ENCODE results near the gene CNTN4.
"Not testable (repeated sequence)": the region's sequence is repeated elsewhere in the genome, so short reads cannot be mapped to it uniquely, and the experiment has no call there.

CNTN4 gene

DNA sequence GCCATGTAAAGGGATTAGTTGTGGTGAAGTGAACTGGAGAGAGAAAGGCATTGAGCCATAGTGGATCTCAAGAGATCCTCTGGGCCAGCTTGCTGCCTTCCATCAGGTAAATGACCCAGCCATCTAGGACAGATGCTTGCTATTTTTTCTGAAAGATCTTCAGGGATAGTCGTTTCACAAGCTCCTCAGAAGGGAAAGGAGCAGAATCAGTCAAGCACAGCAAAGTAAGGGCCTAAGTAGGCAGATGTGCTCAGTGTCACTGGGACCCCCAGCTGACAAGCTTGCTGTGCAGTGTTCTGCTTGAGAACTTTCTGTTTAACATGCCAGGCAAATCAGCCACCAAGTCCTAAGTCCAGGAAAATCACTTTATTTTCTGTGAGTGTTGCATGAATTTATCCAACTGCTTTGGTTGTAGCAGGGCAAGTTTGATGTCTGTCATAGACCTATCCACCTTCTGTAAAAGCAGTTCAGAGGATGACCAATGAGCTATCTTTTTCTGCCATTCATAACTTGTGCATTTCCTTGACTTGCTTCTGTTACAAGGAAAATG lies 691.7 kb downstream of the CNTN4 start:
- no peak for DNase-seq (ENCODE audit: low read depth in 2 of 2)

DNA sequence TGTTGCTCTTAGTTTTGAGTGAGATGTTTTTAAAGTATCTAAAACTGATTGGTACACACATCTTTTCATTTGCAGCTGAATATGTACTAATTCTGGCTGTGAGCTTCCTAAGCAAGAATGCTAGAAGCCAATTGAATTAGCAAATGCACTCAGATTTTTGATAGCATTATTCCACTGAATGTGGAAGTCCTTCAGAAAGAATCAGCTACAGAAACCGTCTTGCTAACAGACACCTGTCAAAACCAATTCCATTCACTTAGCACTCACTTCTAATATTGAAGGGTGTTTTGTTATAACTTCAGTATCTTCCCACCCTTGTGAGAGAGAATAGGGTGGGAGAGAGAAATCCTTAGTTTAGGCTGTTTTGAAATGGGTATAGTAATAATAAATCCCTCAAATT lies 693.8 kb downstream of the CNTN4 start:
- DNase-seq (ENCODE audit: low read depth in 2 of 2), result no peak

DNA sequence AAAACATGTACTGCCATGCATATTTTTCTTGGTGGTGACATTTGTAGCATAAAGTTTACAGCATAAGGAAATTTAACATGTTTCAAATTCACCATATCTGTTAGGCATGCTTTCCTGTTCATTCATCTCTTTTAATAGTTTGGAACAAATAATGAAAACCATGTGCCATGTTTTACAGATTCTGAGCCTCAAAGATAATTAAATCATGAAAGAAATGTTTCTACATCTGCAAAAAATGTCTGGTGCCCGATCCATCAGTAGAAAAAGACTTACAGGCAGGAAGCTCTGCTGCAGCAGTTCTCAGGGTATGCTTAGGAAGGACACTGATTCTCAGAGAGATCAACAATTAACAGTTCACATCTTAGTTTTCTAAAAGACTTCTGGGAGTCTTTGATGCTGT lies 695.3 kb downstream of the CNTN4 start:
- DNase-seq (ENCODE audit: low read depth in 2 of 2), result no peak

DNA sequence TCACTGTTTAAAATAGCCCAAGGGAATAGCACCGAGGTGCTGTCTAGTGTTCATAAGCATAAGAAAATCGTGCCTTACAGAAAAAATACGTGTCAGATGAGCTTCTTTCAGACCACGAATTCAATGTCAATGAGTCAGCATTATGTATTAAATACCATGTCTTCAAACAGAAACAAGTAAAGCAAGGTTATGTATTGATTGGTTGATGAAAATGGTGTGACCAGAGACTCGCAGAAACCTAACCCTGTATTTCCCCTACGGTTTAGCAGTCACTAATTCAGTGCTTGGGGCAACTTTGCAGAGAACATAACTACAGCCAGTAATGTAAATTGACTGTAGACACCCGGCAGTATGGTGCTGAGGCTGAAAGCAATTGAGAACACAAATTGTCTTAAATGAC lies 703.8 kb downstream of the CNTN4 start:
- no peak for DNase-seq (ENCODE audit: low read depth in 2 of 2)

GRCh38 chr3:2807514-2807913 lies 708.8 kb downstream of the CNTN4 start:
- no peak for DNase-seq (ENCODE audit: low read depth in 2 of 2)

DNA sequence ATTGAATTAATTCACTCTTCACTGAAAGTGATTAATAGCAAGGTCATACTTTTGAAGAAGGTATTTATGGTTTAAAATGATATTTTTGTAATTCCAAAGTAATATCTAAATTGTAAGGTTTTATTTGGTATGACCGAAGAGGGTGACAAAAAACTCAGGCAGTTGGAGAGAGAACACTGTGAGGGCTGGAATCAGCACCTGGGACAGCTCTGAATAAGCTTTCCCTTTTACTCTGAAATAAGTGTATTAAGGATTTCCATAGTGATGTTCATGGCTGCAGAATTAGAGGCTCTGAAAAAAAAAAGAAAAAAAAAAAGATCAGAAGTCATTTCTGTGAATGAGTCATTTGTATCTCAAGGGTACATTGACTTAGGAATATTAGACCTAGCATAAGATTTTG lies 712.1 kb downstream of the CNTN4 start:
- DNase-seq (ENCODE audit: low read depth in 2 of 2), result no peak

DNA sequence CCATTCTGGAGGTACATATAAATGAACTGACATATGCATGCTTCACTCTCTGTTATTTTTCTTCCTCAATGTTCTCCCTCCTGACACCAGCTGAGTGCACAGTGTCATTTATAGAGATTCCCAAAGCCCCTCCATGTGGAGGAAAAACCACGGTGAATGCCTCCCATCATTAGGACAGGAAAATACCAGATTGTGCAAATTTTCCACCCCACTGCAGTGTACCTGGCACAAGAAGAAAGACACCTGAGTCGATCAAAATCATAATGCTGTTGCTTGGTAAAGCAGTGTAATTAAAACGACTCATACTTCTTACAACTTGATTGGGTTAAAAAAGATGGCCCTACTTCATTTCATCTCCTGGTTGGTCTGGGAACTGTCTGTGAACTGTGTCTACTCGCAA lies 720.9 kb downstream of the CNTN4 start:
- no peak for DNase-seq (ENCODE audit: low read depth in 2 of 2)

DNA sequence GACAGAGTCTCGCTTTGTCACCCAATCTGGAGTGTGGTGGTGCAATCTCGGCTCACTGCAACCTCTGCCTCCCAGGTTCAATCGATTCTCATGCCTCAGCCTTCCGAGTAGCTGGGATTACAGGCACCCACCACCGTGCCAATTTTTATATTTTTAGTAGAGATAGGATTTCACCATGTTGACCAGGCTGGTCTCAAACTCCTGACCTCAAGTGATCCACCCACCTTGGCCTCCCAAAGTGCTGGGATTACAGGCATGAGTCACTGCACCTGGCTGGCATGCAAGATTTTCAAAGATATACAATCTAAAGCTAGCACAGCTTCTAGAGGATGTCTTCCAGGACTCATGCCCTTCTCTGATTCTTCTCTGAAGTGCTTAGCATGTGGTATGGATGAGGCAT lies 722.3 kb downstream of the CNTN4 start:
- not testable (repeated sequence) for DNase-seq (ENCODE audit: low read depth in 2 of 2)

DNA sequence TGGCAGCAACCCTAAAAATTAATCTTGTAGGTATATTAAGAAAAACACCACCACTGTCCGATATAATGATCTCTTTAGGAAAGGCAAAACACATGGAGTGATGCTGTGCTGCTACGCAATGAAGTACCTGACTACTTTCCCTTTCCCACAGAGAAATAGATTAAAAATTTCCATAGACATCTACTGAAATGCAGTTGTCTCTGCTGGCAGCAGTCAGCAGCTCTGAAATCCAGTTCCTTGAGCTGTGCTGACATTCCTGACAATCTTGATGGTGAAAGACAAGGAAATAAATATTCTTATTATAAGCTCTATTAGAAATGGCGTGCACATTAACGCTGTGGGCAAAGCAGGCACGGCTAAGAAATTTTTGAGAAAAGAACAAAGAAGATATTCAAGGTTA lies 723.9 kb downstream of the CNTN4 start:
- DNase-seq (ENCODE audit: low read depth in 2 of 2), result no peak

GRCh38 chr3:2823031-2823430 lies 724.4 kb downstream of the CNTN4 start:
- DNase-seq (ENCODE audit: low read depth in 2 of 2), result no peak

DNA sequence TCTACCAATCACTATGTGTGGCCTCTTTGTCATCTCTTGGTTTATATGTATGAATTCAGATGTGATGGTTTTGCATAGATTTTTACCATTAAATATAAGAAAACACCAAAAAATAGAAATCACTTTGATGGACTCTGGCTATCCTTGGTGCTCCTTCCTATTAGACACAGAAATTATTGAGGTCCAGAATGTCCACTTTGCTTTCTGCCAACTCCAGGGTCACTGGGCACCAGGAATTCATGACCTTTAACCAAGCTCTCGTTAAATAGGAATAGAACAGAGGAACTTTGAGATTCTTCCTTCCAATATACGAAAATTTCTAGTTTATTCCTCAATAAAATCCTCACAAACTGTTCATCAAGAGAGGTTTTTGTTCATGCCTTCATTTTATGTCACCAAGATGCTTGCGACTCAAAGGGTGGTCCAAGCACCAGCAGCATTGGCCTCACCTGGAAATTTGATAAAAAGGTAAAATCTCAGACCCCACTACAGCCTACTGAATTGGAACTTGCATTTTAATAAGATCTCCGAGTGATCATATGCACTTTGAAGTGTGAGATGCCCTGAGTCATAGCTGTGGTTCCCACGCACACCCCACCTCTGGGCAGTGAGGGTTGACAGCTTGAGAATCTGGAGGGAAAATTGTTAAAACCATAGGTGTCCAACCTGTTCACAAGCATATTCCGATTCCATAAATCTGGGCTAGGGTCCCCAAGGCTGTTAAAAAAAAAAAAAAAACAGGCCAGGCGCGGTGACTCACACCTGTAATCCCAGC lies 725.0 kb downstream of the CNTN4 start:
- DNase-seq (ENCODE audit: low read depth in 2 of 2), result no peak

DNA sequence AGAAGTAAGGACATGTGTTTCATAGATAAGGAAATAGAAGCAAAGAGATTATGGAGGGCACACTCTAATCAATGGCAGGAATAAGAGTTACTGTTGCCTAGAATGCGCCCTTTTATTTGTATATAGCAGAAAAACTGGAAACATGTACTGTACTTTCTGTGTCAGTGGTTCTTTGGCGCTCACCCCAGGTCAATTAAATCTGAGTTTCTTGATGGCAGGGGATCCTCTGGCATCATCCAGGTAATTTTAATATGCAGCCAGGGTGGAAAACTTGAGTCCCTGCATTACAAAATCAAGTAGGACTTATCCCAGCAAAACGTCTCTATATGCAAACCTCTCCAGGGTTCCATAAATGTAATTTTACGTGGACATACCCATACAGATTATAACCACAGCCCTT lies 727.4 kb downstream of the CNTN4 start:
- no peak for DNase-seq (ENCODE audit: low read depth in 2 of 2)

DNA sequence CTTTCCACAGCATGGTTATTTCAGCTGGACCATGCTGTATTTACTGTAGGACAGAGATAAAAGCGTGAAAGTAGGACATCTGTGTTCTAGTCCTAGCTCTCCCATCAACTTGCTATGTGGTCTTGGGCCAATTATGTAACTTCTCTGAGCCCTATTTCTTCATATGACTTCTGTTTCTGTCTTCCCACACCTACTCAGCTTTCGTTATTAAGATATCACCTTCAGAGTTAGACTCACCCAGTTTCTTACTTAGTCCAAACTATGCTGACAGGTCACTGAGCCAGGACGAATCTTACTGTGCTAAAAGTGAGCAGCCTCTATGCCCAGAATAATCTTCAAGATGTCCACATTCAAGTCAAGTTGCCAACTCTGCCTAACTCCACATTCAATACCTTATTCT lies 727.8 kb downstream of the CNTN4 start:
- no peak for DNase-seq (ENCODE audit: low read depth in 2 of 2)

GRCh38 chr3:2837239-2837638 lies 738.6 kb downstream of the CNTN4 start:
- no peak for DNase-seq (ENCODE audit: low read depth in 2 of 2)

DNA sequence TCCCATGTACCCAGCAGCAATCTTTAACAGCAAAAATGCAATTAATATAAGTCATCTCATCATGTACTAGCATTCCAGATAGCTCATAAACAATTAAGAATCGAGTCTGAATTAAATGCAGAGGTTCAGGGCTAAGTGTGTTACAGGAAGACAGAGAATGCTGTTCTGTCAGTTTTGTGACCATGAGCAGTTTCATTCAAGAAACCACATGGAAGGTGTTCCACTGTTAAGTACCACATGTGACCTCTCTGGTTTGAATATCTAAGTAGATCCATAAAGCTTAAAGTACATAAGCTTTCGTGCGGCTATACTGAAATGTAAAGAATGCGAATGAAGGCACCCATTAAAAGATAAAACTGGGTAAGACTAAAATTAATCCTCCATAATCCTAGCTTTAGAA lies 739.2 kb downstream of the CNTN4 start:
- no peak for DNase-seq (ENCODE audit: low read depth in 2 of 2)

DNA sequence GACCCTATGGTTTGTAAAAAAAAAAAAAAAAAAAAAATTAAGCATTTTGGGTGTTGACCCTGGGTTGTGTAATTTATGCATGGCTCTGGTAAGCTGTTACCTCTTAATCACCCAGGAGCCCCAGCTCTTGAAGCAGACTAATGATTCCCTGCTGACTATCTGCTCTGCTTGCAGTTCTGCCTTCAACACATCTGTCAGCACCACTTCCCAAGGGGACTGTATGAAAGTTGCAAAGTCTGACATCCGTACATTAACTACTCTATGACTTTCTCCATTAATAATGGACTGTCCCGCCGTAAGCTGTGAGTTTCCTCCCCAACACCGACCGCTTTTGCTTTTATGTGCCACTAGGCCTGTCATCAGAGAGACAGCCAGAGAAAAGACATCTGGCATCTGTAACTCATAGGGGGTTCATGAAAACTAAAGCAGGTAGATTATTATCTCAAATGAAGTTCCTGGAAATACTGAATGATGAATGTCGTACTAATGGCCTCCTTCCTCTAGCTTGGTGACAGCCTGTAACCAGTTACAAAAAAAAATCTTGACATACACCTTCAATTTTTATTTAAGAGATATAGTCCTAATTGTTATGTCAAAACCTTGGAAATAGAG lies 740.0 kb downstream of the CNTN4 start:
- no peak for DNase-seq (ENCODE audit: low read depth in 2 of 2)

- DNase-seq (ENCODE audit: low read depth in 2 of 2), result no peak
Observed at GRCh38 chr3:2839876-2840275, 741.2 kb downstream of the CNTN4 start.

DNA sequence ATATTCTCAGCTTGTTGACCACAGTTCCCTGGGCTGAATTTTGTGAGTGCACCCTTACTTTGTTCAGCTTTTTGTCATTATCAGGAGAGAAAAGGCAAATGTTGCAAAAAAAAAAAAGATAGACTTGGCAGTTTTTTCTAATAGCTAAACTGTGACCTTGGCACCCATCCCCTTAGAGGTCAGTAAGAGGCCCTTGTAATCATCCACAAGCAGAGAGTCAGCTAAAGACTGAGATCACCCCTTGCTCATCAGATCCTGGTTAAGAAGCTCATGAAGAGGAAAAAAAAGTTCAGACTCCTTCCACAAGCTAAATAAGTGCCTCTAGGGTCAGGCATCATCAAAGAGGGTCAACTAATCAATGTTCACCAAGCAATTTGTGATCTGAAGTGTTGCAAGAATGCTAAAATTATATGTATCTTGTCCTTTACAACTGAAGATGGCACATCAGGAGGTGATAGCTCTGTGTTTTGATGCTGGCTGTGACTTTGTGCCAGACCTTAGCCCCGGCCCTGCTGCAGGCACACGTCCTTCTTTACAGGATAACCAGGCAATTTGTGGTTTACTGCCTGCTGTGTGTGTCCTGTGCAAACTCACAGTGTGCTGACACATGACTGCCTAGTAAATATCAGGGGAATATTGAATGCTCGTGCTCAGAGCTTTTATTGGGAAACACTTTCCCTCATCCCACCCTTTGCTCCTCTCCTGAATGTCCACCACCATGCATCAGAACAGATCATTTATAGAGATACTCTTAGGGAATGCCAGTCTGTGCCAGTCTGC lies 748.6 kb downstream of the CNTN4 start:
- no peak for DNase-seq (ENCODE audit: low read depth in 2 of 2)

GRCh38 chr3:2849092-2849491 lies 750.4 kb downstream of the CNTN4 start:
- DNase-seq (ENCODE audit: low read depth in 2 of 2), result no peak

- no peak for DNase-seq (ENCODE audit: low read depth in 2 of 2)
Observed at GRCh38 chr3:2850701-2851100, 752.0 kb downstream of the CNTN4 start.

GRCh38 chr3:2851361-2851760 lies 752.7 kb downstream of the CNTN4 start:
- DNase-seq (ENCODE audit: low read depth in 2 of 2), result no peak

- DNase-seq (ENCODE audit: low read depth in 2 of 2), result no peak
Observed at GRCh38 chr3:2851835-2852234, 753.2 kb downstream of the CNTN4 start.

DNA sequence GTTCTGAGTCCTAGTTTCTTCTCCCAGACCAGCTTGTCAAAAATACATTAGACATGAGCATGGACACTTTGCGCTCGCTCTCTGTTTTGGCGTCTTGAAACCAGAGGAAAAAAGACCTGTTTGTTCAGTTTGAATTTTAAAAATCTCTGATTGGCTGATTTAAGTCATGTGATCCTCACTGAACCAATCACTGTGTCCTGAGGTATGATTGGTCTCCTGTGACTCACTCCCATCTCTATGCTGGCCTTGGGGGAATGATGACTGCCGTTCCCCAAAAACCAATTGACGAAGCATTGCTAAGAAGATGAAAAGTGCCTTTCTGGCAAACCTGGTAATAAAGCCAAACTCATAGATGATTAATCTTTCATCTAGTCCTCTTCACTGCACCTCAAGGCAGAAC lies 755.0 kb downstream of the CNTN4 start:
- DNase-seq (ENCODE audit: low read depth in 2 of 2), result no peak
